T-cell (primary cell): ENCODE results near the gene STON2. TPM values are rescaled to one million over a fixed set of nuclear protein-coding genes. Genes with fewer than 3 reads are reported as not detected.

ENCODE experiments used
- ATAC-seq, 4 experiments: fragments of 200-7000 bp in 3 of 4; fragments of 150-1000 bp in 1 of 4; cut with Tn5 transposase; replicated peaks in 1 of 4; 1 replicate in 3 of 4; 2 replicates in 1 of 4; pipeline ENCODE4 v1.10.0; 2021; ENCODE audit warnings: moderate library complexity in 3 of 4, mild to moderate bottlenecking in 2 of 4, moderate number of reproducible peaks in 1 of 4
- CTCF ChIA-PET, 2 donors: fragments of 300-600 bp; sonication (Branson Sonifier 250); formaldehyde crosslinking; loops; one replicate each; lab custom pipeline; 2022; ENCODE audit warnings: antibody characterized with exemption in 2 of 2; lab: Charles Lee
- POLR2A ChIA-PET, 2 donors: fragments of 300-600 bp; sonication (Branson Sonifier 250); formaldehyde crosslinking; loops; one replicate each; lab custom pipeline; 2022; ENCODE audit warnings: antibody characterized with exemption in 2 of 2; lab: Charles Lee
- DNase-seq, 35 experiments: peaks; one replicate each; pipeline versions ENCODE4 v3.0.0 to v3.0.0-alpha.2; 2013 to 2023
- H3K27ac ChIP-seq: one replicate; pipeline ENCODE4 v1.5.1; 2013; ENCODE audit warnings: low read length
- H3K27me3 ChIP-seq, 2 experiments: replicated peaks in 1 of 2; 1 replicate in 1 of 2; 2 replicates in 1 of 2; pipeline versions ENCODE4 v1.6.1 to v1.7.0; 2013; ENCODE audit warnings: low read length in 1 of 2, mixed read lengths in 1 of 2; ENCODE audit not compliant: control insufficient read depth in 2 of 2, insufficient read depth in 2 of 2; ENCODE audit errors: extremely low read depth in 1 of 2
- H3K36me3 ChIP-seq, 2 donors: 1 replicate in 1 of 2; 2 replicates in 1 of 2; pipeline versions ENCODE4 v1.6.1 to v1.7.0; 2013; ENCODE audit warnings: low read length in 1 of 2; ENCODE audit not compliant: control insufficient read depth in 2 of 2, insufficient read depth in 1 of 2; ENCODE audit errors: extremely low read depth in 1 of 2
- H3K4me1 ChIP-seq, 2 experiments: 1 replicate in 1 of 2; 2 replicates in 1 of 2; pipeline versions ENCODE4 v1.6.1 to v1.7.0; 2013; ENCODE audit warnings: low read length in 2 of 2, mixed read lengths in 1 of 2; ENCODE audit not compliant: insufficient read depth in 2 of 2, control insufficient read depth in 1 of 2; ENCODE audit errors: extremely low read depth in 1 of 2
- H3K4me3 ChIP-seq, 2 donors: 1 replicate in 1 of 2; 2 replicates in 1 of 2; pipeline versions ENCODE4 v1.5.1 to v1.7.0; 2013; ENCODE audit warnings: mild to moderate bottlenecking in 2 of 2, low read length in 1 of 2, moderate library complexity in 1 of 2; ENCODE audit not compliant: control insufficient read depth in 1 of 2; ENCODE audit errors: extremely low read depth in 1 of 2
- H3K9me3 ChIP-seq: 2 replicates; pipeline ENCODE4 v1.7.0; 2013
- H3K27ac Mint-ChIP-seq, 2 donors: one replicate each; pipeline ENCODE4 v1.8.0; 2020 to 2021; ENCODE audit warnings: mild to moderate bottlenecking in 2 of 2, mixed read lengths in 2 of 2
- H3K27me3 Mint-ChIP-seq, 2 donors: one replicate each; pipeline ENCODE4 v1.8.0; 2021 to 2022; ENCODE audit warnings: mixed read lengths in 2 of 2
- H3K36me3 Mint-ChIP-seq: one replicate; pipeline ENCODE4 v1.8.0; 2021; ENCODE audit warnings: mixed read lengths
- H3K4me1 Mint-ChIP-seq, 3 donors: one replicate each; pipeline ENCODE4 v1.8.0; 2020 to 2022; ENCODE audit warnings: mixed read lengths in 3 of 3, mild to moderate bottlenecking in 1 of 3
- H3K4me3 Mint-ChIP-seq, 3 donors: one replicate each; pipeline ENCODE4 v1.8.0; 2020 to 2022; ENCODE audit warnings: mild to moderate bottlenecking in 3 of 3, mixed read lengths in 3 of 3, moderate library complexity in 3 of 3
- H3K9me3 Mint-ChIP-seq, 3 donors: one replicate each; pipeline ENCODE4 v1.8.0; 2020 to 2022; ENCODE audit warnings: mixed read lengths in 3 of 3
- WGBS: methylation state at CpG from one replicate; pipeline ENCODE4 v1.1.5; 2013; ENCODE audit warnings: missing lambda C conversion rate; ENCODE audit not compliant: insufficient coverage; 5-methylcytosine and 5-hydroxymethylcytosine counted together
- total RNA-seq, 35 experiments: library from RNA in 6 of 35; stranded (reverse) in 6 of 35; fragments of 120-200 nt in 1 of 35; gene quantifications; one replicate each; pipeline versions ENCODE4 v1.2.1 to v1.2.4 and lab custom pipeline; 2013 to 2026

STON2 gene
- total RNA-seq, 5 donors from 2014 or later (not counting 1 experiment from before 2014, with no cell fraction given): 0.22 to 1.8 (median 0.40) TPM

DNA sequence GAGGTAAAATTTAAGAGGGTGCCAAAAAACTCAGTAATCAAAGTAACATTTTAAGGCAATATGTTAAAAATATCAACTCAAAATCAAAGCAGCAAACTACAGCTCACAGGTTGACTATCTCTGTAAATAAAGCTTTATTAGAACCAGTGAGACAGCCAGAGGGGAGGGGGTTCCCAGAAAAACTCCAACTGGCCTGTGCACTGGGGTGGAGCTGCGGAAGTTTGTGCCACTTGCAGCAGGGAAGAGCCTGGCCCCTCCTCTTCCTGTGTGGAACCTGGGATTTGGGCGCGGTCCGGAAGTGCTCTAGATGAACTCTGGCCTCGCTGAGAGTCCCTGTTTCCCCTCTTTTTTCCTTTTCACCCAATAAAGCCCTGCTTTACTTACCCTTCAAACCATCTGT, 8.1 kb downstream of the STON2 start:
- ChIA-PET CTCF (no interaction called here), POLR2A (interaction anchor here in 1 of 2 donors (0.6 kb wide), 1 partner anchor 18 kb away, joined by 11 read pairs; no protein-coding TSS in a partner anchor)
- no peak overlapping the region for H3K4me3 ChIP-seq
- Mint-ChIP-seq H3K4me3 (no peak overlapping the region), H3K36me3 (no peaks in the 10 kb centered on the region), H3K27me3 (peaks cover 6 to 7% of the 10 kb centered on the region in 2 donors), H3K4me1 (no peaks in the 10 kb centered on the region), H3K27ac (no peak overlapping the region), H3K9me3 (no peaks in the 10 kb centered on the region)
- H3K9me3 ChIP-seq: no peaks in the 10 kb centered on the region
- no peaks in the 10 kb centered on the region for H3K27me3 ChIP-seq
- no peaks in the 10 kb centered on the region for H3K4me1 ChIP-seq
- H3K27ac ChIP-seq: no peak overlapping the region
- DNase-seq: no peak
- 83% methylated on average over 4 of the region's 5 CpGs for WGBS
- no peak for ATAC-seq
- no peaks in the 10 kb centered on the region for H3K36me3 ChIP-seq

DNA sequence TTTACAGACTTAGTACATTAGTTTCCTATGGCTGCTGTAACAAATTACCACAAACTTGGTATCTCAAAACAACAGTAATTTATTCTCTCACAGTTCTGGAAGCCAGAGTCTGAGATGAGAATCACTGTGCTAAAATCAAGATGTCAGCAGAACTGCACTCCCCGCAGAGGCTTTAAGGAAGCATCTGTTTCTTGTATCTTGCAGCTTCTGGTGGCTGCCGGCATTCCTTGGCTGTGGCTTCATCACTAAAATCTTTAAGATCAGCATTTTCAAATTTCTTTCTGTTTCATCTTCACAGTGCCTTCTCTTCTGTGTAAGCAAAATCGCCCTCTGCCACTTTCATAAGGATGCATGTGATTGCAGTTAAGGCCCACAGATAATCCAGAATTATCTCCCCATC, 9.4 kb downstream of the STON2 start:
- 79% methylated on average over 2 of the region's 3 CpGs for WGBS
- CTCF ChIA-PET: no interaction called here

DNA sequence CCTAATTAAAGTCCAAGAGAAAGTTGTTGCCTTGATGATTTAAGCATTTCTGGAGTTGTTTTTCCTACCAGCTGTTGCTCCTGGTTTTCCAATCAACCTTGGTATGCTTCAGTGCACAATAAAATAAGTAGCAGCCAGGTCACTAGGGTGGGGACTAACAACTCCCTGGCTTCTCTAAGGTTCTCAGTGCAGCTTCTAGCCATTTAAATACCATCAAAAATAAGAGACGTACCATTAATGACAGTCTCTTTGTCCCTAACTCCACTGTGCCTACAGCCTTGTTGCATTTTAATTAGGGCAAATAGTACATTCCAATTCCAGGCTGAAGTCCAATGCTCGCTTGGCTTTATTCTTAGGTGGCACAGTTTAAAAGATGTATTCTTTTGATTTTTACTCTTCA, 11.8 kb downstream of the STON2 start:
- Mint-ChIP-seq H3K4me3 (no peak overlapping the region), H3K27ac (no peak overlapping the region), H3K36me3 (no peaks in the 10 kb centered on the region), H3K9me3 (no peaks in the 10 kb centered on the region), H3K27me3 (peaks cover 7 to 12% of the 10 kb centered on the region in 2 donors), H3K4me1 (no peaks in the 10 kb centered on the region)
- ChIA-PET CTCF (no interaction called here), POLR2A (no interaction called here)
- H3K27me3 ChIP-seq: peaks cover 0 to 2% of the 10 kb centered on the region in 2 experiments
- H3K4me3 ChIP-seq: no peak overlapping the region
- H3K36me3 ChIP-seq: no peaks in the 10 kb centered on the region
- H3K9me3 ChIP-seq: no peaks in the 10 kb centered on the region
- WGBS: 83% methylated on average over 1 of the region's 2 CpGs
- no peak for ATAC-seq
- H3K4me1 ChIP-seq: no peaks in the 10 kb centered on the region
- H3K27ac ChIP-seq: no peak overlapping the region
- DNase-seq: no peak

More for the DNA sequence above, 9.4 kb downstream of the STON2 start:
- H3K4me3 ChIP-seq: no peak overlapping the region
- H3K27ac Mint-ChIP-seq: no peak overlapping the region
- no peak overlapping the region for H3K27ac ChIP-seq
- H3K9me3 ChIP-seq: no peaks in the 10 kb centered on the region
- peaks cover 0 to 2% of the 10 kb centered on the region in 2 experiments for H3K27me3 ChIP-seq
- DNase-seq (no peak), ATAC-seq (no peak)
- POLR2A ChIA-PET: no interaction called here
- no peaks in the 10 kb centered on the region for H3K9me3 Mint-ChIP-seq
- no peaks in the 10 kb centered on the region for H3K36me3 ChIP-seq
- peaks cover 7 to 10% of the 10 kb centered on the region in 2 donors for H3K27me3 Mint-ChIP-seq
- H3K36me3 Mint-ChIP-seq: no peaks in the 10 kb centered on the region
- no peaks in the 10 kb centered on the region for H3K4me1 ChIP-seq
- no peaks in the 10 kb centered on the region for H3K4me1 Mint-ChIP-seq
- no peak overlapping the region for H3K4me3 Mint-ChIP-seq

DNA sequence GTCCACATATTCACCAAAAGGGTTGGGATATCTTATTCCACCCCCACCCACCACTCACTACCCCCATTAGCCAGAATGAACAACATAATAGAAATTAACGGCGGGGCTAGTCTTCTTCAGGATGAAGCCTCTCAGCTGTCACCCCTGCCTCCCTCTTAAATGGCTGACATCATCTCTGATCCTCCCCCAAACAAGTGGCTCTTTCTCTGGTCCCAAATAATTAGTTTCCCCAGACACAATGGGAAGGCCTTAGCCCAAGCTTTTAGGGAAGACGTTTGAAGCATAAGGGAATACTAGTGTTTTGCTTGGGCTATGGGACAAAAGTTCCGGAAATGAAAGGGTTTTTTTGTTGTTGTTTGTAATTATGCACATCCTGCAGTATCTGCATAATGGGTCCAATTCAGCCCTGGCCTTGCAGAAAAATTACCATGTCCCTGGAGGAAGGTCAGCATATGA, 13.8 kb downstream of the STON2 start:
- Mint-ChIP-seq H3K4me3 (no peak overlapping the region), H3K27me3 (peaks cover 7 to 9% of the 10 kb centered on the region in 2 donors), H3K9me3 (no peaks in the 10 kb centered on the region), H3K27ac (peak overlapping the region in 1 of 2 donors; percentile 5), H3K4me1 (no peaks in the 10 kb centered on the region), H3K36me3 (no peaks in the 10 kb centered on the region)
- Histone ChIP-seq H3K9me3 (no peaks in the 10 kb centered on the region), H3K4me1 (no peaks in the 10 kb centered on the region), H3K4me3 (no peak overlapping the region), H3K27ac (no peak overlapping the region), H3K27me3 (peaks cover 0 to 2% of the 10 kb centered on the region in 2 experiments), H3K36me3 (no peaks in the 10 kb centered on the region)
- ChIA-PET CTCF (no interaction called here), POLR2A (no interaction called here)
- ATAC-seq: no peak
- DNase-seq: no peak
- WGBS: 53% methylated on average over 4 of the region's 4 CpGs

- no peaks in the 10 kb centered on the region for H3K4me1 Mint-ChIP-seq
- ATAC-seq (no peak), DNase-seq (no peak)
These were observed 14.2 kb downstream of the STON2 start for GRCh38 chr14:81385886-81386285.

GRCh38 chr14:81385419-81385818, 14.7 kb downstream of the STON2 start:
- ATAC-seq: no peak
- CTCF ChIA-PET: no interaction called here
- H3K27ac ChIP-seq: no peak overlapping the region

More at GRCh38 chr14:81385886-81386285, 14.2 kb downstream of the STON2 start:
- Histone ChIP-seq H3K4me3 (no peak overlapping the region), H3K27ac (no peak overlapping the region), H3K4me1 (no peaks in the 10 kb centered on the region), H3K36me3 (no peaks in the 10 kb centered on the region), H3K9me3 (no peaks in the 10 kb centered on the region), H3K27me3 (peaks cover 0 to 2% of the 10 kb centered on the region in 2 experiments)
- WGBS: 85% methylated on average over 5 of the region's 7 CpGs
- H3K36me3 Mint-ChIP-seq: no peaks in the 10 kb centered on the region
- POLR2A ChIA-PET: no interaction called here
- H3K9me3 Mint-ChIP-seq: no peaks in the 10 kb centered on the region
- CTCF ChIA-PET: no interaction called here
- H3K27ac Mint-ChIP-seq: no peak overlapping the region
- H3K27me3 Mint-ChIP-seq: peaks cover 7 to 9% of the 10 kb centered on the region in 2 donors
- H3K4me3 Mint-ChIP-seq: no peak overlapping the region

More at GRCh38 chr14:81385419-81385818, 14.7 kb downstream of the STON2 start:
- H3K27me3 ChIP-seq: peaks cover 0 to 2% of the 10 kb centered on the region in 2 experiments
- H3K36me3 ChIP-seq: no peaks in the 10 kb centered on the region
- POLR2A ChIA-PET: interaction anchor here in 1 of 2 donors (0.7 kb wide), 1 partner anchor 19 kb away, joined by 3 read pairs; no protein-coding TSS in a partner anchor
- Mint-ChIP-seq H3K27me3 (peaks cover 7 to 9% of the 10 kb centered on the region in 2 donors), H3K27ac (no peak overlapping the region), H3K9me3 (no peaks in the 10 kb centered on the region), H3K4me1 (no peaks in the 10 kb centered on the region), H3K4me3 (no peak overlapping the region), H3K36me3 (no peaks in the 10 kb centered on the region)
- no peak for DNase-seq
- no peak overlapping the region for H3K4me3 ChIP-seq
- H3K4me1 ChIP-seq: no peaks in the 10 kb centered on the region
- no CpG with 5 or more reads among the region's 1 CpG for WGBS
- H3K9me3 ChIP-seq: no peaks in the 10 kb centered on the region
